C4-2B (cell line): Measurements from ENCODE around the gene TRAPPC6A.

Source experiments
- H3K27ac ChIP-seq: fragments of 450-650 bp; 2 replicates; pipeline ENCODE4 v1.5.1; 2017
- CTCF ChIP-seq: fragments of 450-650 bp; conservative IDR thresholded peaks from 2 replicates; pipeline ENCODE4 v1.5.1; 2017; ENCODE audit warnings: mild to moderate bottlenecking
- ZFX ChIP-seq: fragments of 450-650 bp; IDR thresholded peaks from 2 replicates; pipeline ENCODE4 v1.6.1; 2017

The TRAPPC6A gene

GRCh38 chr19:45217193-45217956 is 39.3 kb upstream of the TRAPPC6A start:
- no peak overlapping the region for H3K27ac ChIP-seq
- TF ChIP-seq ZFX: no peak
- TF ChIP-seq CTCF: no peak

GRCh38 chr19:45216667-45217066 is 38.6 kb upstream of the TRAPPC6A start:
- H3K27ac ChIP-seq: no peak overlapping the region
- TF ChIP-seq ZFX (no peak), CTCF (no peak)

DNA sequence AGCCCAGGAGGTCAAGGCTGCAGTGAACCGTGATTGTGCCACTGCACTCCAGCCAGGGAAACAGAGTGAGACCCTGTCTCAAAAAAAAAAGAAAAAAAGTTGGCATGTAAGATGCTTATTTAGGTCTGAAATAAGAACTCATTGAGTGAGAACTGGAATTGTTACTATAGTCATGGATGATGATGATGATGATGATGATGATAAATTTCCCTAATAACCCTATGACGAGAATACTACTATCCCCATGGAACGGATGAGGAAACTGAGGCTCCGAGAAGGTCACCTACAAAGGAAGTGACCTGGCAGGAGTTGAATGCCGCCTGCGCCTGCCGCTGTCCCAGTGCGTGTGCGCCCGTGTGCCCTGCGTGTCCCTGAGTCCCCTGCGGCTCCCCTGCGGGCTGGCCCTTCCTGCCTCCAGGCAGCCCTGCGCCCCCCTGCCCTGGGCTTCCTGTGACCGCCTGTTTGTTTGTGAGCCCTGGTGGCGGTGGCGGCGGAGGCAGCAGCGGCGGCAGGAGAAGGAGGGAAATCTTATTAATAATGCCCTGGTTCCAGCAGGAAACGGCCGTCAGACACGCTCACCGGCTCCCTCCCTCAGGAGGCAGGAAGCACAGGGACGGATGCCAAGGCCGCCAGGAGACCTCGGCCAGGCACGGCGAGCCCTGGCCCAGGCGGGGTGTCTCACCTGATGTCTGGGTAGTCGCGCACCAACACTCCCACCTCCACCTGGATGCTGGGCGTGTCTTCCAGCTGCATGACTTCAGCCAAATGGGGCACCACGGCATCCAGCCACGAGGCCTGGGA is 37.6 kb upstream of the TRAPPC6A start:
- H3K27ac ChIP-seq: no peak overlapping the region; the same call in 1 of the 2 replicates
- TF ChIP-seq CTCF (no peak), ZFX (no peak)

DNA sequence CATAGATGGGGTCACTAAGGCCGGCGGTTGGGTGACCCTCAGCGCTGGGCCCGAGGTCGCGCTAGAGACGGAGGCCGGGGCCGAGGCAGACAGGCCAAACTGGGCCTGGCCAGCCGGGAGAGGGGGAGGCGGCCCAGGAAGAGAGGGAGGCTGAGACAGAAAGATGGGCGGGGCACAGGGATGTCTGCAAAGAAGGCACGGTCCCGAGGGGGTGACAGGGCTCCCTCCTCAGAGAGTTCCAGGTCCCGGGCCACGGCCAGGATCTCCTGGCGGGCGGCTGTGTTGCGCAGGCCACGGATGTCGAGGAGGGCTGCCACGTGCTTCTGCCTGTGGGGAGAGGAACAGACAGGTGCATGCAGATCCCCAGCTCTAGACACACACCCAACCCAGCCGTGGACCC is 35.0 kb upstream of the TRAPPC6A start:
- no peak for TF ChIP-seq CTCF
- no peak for TF ChIP-seq ZFX
- no peak overlapping the region for H3K27ac ChIP-seq

DNA sequence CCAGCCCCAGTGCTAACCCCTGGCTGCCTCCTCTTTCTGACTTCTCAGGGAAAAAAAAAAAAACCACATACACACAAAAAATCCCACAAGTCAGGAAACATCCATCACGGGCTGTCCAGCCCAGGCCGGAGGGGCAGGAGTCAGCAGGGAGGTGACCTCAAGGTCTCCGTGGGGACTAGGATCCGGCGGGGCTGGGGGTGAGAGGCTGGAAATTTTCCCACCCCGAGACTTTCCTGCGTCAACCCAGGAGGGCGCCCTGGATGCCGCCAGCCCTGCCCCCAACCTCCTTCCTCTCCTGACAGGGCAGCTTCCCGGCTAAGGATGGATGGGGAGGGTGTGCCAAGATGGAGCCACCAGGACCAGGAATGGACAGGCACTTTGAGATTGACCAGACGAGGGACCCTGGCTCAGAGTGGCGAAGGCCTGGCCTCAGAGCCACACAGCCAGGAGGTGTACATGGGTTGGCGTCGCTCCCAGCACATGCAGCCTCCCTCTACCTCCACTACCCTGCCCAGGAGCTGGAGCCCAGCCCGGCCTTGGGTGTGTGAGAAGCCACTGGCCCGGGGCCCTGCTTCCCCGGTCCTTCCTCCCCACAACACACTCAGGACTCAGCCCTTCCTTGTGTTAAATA is 33.8 kb upstream of the TRAPPC6A start:
- TF ChIP-seq ZFX (no peak), CTCF (no peak)
- peak overlapping the region; percentile 8; the same call in 1 of the 2 replicates for H3K27ac ChIP-seq

GRCh38 chr19:45206328-45206727 is 28.3 kb upstream of the TRAPPC6A start:
- TF ChIP-seq CTCF (no peak), ZFX (no peak)
- no peak overlapping the region for H3K27ac ChIP-seq

GRCh38 chr19:45205810-45206209 is 27.8 kb upstream of the TRAPPC6A start:
- no peak overlapping the region for H3K27ac ChIP-seq
- TF ChIP-seq CTCF: no peak
- TF ChIP-seq ZFX: no peak
